Measurements from ENCODE around the gene ERC2.

ERC2 gene

DNA sequence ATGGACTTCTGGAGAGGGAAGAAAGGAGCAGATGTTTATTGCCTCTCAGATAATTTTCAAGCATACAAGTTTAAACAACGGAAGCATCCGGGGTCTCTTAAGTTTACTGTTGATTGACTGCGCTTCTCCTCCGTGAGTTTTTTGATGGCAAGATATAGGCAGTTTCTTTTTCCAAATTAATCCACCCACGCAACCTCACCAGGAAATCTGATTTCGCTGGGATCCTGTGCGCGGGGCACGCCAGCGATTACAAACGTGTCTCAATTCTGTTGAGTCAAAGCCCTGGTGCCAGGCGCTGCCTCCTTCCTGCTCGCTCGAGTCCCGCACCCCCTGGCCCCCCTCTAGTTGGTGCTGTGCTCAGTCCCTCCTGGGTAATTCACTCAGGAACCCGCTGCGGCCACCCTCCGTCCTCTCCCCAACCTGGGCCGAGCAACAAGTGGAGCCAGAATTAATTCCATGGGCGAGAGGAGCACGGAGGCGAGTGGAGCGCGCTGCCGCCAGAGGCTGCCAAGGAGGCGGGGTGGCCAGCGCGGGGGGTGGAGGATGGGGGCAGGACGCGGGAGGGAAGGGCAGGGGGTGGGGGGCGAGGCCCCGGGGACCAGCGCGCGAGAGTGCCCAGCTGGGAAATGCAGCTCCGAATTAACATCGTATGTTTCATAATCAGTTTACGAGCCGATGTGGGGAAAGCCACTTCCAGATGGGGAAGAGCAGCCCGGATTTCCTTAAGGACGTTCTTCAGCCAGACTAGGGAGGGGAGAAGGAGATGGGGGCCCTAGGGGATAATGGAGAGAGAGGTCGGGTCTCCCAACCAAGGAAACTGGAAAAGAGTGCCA is 987.1 kb downstream of the ERC2 start:
- DNase-seq = no peak

DNA sequence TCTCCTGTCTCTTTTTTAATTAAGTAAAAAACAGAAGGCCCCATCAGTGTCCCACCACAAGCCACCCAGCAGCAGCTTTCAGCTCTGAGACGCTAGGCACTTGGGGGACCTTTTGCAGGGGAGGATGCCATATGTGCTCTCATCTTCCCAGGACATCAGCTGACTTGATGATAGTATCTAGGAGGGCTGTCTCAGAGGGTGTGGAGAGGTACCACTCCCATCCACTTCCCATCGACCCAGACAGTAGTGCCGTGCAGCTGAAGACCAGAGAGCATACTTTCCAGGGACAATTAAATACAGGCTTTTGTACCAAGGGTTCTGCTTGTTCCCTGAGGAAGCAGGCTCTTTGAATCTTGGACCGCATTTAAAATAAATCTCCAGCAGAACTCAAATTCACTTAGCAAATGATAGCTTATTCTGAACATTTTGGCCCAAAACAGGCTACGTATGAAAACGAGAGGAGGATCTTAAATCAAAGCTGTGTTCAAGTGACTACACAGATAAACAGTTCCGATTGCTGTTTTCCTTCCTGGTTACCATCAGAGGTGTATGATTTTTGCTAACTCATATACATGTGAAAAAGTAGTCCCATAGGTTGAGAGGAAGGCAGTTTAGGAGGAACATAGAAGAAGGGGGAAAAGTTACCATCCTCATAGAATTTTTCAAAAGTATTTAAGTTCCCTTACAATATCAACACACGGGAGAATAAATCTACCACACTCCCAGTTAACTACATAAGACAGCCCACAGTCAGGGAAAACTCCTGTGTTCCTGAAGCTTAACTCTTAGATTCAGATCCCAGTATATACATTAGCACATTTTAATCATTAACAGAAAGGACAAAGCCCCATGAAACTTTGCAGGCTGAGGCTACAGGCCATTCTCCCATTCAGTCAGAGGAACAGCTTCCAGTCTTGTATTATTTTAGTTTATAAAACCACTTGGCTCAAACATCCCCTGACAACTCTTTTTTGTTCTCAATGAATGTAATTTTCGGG is 990.7 kb downstream of the ERC2 start:
- no peak for DNase-seq

DNA sequence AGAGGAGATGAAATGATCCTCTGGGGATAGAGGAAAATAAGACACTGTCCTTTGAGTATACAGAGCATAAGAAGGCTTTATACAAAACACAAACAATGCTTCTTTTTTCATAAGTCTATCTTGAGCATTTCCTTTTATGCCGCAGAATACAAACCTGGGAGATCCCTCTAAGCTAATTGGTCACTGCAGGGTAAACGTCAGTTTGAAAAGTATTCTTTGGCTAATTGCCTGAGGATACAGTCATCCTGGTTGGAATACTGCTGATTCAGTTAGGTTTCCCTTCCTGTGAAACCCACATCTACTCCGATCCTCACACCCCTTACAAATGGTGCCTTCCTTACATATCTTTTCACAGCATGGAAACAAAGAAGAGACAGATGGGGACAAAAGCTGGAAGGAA is 991.8 kb downstream of the ERC2 start:
- DNase-seq = no peak

- DNase-seq = no peak
These were observed 994.0 kb downstream of the ERC2 start for GRCh38 chr3:55474213-55474632.

DNA sequence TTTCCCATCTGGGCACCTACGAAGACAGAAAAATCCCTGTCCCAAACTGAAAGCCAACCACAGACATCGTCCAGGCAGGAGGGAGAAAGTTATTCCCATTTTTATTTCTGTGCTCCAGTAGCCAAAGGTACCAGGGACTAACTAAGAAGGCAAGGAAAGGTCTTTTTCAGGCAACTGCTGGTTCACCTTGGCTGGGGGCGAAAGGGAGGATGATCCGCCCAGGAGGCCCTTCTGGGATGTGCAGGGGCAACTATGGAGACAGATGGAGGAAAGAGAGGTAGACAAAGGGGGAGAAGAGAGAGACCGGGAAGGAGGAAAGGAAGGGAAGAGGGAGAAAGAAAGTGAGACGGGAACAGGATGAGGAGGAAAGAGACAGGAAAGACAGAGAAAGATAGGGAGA is 994.5 kb downstream of the ERC2 start:
- no peak for DNase-seq

DNA sequence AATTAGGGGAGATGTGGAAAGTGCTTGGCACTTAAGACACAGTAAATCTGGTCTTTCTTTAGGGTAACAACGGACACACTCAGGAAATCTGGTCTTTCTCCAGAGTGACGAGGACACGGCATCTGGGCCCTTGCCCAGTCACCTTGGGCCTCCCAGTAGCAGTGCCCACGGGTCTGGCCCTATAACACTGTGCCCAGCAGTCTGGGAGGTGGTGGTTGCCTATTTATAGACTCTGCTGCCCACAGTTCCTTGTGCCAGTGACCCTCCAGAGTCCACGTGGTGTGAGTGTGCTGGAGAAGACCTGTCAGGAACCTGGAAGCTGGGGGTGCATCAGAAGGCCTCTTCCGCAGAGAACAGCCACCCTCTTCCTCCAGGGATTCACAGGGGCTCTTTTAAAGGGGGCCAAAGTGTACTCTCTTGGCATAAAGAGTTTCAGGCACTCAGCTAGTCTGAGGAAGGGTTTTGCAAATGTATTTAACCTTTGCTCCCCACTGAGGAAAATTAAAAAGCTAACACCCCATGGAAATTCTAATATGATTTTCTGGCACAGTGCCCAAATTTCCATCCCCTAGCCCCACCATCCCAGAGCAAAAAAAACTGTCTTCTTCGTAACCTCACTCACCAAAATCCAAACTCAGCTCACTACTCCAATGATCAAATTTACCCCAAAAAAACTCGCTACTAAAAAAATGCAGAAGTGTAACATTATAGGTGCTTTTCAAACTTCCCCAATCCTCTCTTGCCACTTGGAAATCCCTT is 996.6 kb downstream of the ERC2 start:
- no peak for DNase-seq

DNA sequence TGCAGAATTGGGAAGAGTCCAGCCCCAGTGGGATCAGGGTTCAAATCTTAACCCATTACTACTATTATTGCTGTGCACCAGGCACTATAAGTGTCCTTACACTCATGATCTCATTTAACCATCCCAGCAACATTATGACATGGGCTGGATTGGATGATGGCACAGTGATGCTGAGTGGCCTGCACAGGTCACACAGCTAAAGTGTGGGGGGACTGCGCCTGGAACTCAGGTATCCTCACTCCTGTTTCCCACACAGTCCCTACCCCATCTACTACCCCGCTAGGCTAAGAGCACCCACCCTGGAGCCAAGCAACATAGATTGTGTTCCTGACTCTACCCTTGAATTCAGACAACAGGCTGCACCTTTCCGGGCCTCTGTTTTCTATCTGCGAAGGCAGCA is 997.2 kb downstream of the ERC2 start:
- no peak for DNase-seq

- no peak for DNase-seq
These were observed 998.2 kb downstream of the ERC2 start for GRCh38 chr3:55469957-55470526.

- DNase-seq = no peak
These were observed 1000.0 kb downstream of the ERC2 start for GRCh38 chr3:55468251-55468650.

- no peak for DNase-seq
These were observed 1001.2 kb downstream of the ERC2 start for GRCh38 chr3:55467099-55467498.

DNA sequence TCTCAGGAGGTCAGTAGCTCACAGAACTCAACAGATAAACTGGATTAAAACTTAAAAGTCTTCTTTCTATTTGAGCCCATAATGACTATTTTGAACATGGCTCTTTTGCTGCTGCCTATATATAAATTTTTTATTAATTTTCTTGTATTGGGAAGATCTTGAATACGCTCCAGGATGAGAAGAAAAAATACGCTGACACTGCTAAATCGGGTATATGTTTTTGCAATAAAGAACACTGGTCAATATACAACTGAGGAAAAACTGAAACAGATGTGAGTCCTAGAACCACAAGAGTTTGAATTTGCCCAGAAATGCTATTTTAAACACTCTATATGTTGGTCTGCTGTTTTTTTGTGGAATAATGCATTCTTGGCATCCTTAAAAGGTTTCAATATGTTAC is 1001.7 kb downstream of the ERC2 start:
- DNase-seq = no peak

GRCh38 chr3:55461896-55462295 is 1006.4 kb downstream of the ERC2 start:
- no peak for DNase-seq

DNA sequence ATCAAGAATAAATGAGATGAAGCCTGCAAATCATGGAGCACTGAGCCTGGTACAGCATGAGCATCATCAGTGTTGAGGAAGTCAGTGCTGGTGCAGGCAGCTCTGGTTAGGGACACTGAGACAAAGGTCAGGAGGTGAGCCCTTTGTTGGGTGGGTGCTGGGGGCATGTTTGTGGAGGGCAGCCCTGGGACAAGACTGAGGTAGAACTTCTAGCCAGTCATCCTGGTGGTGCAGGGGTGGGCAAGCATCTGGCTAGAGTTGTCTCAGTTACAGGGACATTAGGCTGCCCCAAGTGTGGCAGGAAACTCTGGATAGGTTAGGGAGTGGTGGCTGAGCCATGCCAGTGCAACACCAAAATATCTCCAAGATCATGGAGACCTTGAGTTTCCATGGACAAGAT is 1008.4 kb downstream of the ERC2 start:
- no peak for DNase-seq

Measured in NCI-H446 treated with DMSO at 0.1 percent for 48 hours (cell line).